Adrenal gland (tissue), 5 donors: ENCODE measurements around the gene HASPIN.

ENCODE experiments used
- CTCF ChIP-seq, 6 experiments: fragments of 450-650 bp in 4 of 6; fragments of 200-600 bp in 2 of 6; sonication (generic) in 1 of 6; IDR thresholded peaks; 1 replicate in 5 of 6; 2 replicates in 1 of 6; pipeline versions ENCODE4 v1.5.1 to v1.8.0; 2016 to 2021; ENCODE audit warnings: antibody characterized with exemption in 6 of 6, mild to moderate bottlenecking in 2 of 6, moderate library complexity in 1 of 6
- POLR2A ChIP-seq, 2 donors: fragments of 450-650 bp; IDR thresholded peaks; one replicate each; pipeline ENCODE4 v1.6.1; 2017; ENCODE audit warnings: antibody characterized with exemption in 2 of 2, mild to moderate bottlenecking in 2 of 2, moderate library complexity in 1 of 2
- donor health status: DM: no; HTN: no; CAD: no.

DNA sequence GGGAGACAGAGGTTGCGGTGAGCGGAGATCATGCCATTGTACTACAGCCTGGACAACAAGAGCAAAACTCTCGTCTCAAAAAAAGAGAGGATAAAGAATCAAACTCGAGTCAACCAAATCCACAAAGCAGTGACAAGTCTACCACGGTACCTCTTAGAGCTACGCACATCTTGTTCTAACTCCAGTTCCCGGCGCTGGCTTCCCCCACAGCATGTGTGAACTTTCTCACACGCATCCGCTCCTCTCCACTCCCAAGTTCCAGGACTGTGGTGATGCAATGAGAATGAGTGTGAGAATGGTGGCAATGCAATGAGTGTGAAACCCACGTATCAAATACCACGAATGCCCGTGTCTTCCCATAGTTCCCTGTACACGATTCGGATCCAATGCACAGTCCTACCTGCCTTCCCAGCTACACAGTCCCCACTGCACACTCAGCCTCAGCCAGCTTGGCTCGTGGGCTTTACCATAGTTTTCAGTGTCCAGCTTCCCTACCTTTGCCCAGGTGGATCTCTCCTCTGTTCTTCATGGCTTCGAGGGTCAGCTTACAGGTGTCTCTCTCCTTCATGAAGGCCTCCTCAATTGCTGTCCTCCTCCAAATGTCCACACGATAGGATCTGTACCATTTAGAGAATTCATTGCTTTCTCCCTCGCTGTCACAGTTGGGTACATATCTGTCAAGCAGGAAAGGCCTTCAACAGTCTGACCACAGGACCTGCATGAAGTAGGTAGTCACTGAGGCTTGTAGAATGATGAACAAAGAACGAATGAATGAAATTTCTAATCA, 18.6 kb upstream of the HASPIN start:
- no peak for TF ChIP-seq CTCF (IDR thresholded peaks at IDR 0.05)
- TF ChIP-seq POLR2A (IDR thresholded peaks at IDR 0.05), result no peak
